Measurements from ENCODE around the gene RFESD.
A peak's percentile ranks its signal among the peaks of the same experiment; 100 is the strongest.

The RFESD gene

GRCh38 chr5:95646569-95647431 lies at the start of gene RFESD:
RFESD (plus strand) TSS chr5:95646777; CDS start chr5:95652272, 5,495 bp downstream.
- DNase-seq: peak; percentile 54 to 96 (median 92)

GRCh38 chr5:95599252-95599651 lies 47.3 kb upstream of the RFESD start:
- DNase-seq: no peak

- no peak for DNase-seq
Measured at GRCh38 chr5:95600557-95600956, 46.0 kb upstream of the RFESD start.

- DNase-seq: no peak
Measured at GRCh38 chr5:95605786-95606185, 40.8 kb upstream of the RFESD start.

GRCh38 chr5:95606419-95606818 lies 40.2 kb upstream of the RFESD start:
- no peak for DNase-seq

GRCh38 chr5:95609711-95610110 lies 36.9 kb upstream of the RFESD start:
- peak in 1 of 14 donors; percentile 2 for DNase-seq

GRCh38 chr5:95610546-95610945 lies 36.0 kb upstream of the RFESD start:
- DNase-seq: no peak

GRCh38 chr5:95611396-95611795 lies 35.2 kb upstream of the RFESD start:
- DNase-seq: no peak

GRCh38 chr5:95613514-95613913 lies 33.1 kb upstream of the RFESD start:
- DNase-seq: no peak

GRCh38 chr5:95615164-95615467 lies 31.5 kb upstream of the RFESD start:
- DNase-seq: no peak

- no peak for DNase-seq
Measured at GRCh38 chr5:95617057-95617456, 29.5 kb upstream of the RFESD start.

GRCh38 chr5:95619096-95619495 lies 27.5 kb upstream of the RFESD start:
- DNase-seq: no peak

GRCh38 chr5:95619514-95620029 lies 27.0 kb upstream of the RFESD start:
- peak in 2 of 14 donors; percentile 3 to 4 for DNase-seq

- DNase-seq: peak in 3 of 14 donors; percentile 8 to 15 (median 14)
Measured at GRCh38 chr5:95620030-95620869, 26.3 kb upstream of the RFESD start, which contains the start of gene GPR150. GPR150 (plus strand) TSS chr5:95620087; CDS start chr5:95620276, 189 bp downstream.

GRCh38 chr5:95620870-95621838 lies 25.4 kb upstream of the RFESD start:
- DNase-seq: peak in 3 of 14 donors; percentile 13 to 47 (median 19)

- peak in 1 of 14 donors; percentile 24 for DNase-seq
Measured at GRCh38 chr5:95621839-95622629, 24.5 kb upstream of the RFESD start.

- no peak for DNase-seq
Measured at GRCh38 chr5:95623706-95624105, 22.9 kb upstream of the RFESD start.

- DNase-seq: no peak
Measured at GRCh38 chr5:95624368-95624767, 22.2 kb upstream of the RFESD start.

GRCh38 chr5:95626701-95627100 lies 19.9 kb upstream of the RFESD start:
- no peak for DNase-seq

- DNase-seq: no peak
Measured at GRCh38 chr5:95627971-95628810, 18.4 kb upstream of the RFESD start.

All from C1 segment of cervical spinal cord (tissue), 14 donors.